WTC11 (cell line): ENCODE results near the gene CLIC3.

Source experiments
- TF ChIP-seq, protein P1 (sequence below): fragments of 250-450 bp; sonication (Bioruptor Pico); IDR thresholded peaks from 2 replicates; pipeline ENCODE4 v1.9.0; 2021; ENCODE audit warnings: mild to moderate bottlenecking, borderline replicate concordance
- TF ChIP-seq, protein P2 (sequence below): fragments of 200-600 bp; IDR thresholded peaks from 2 replicates; pipeline ENCODE4 v1.8.0; 2022; ENCODE audit warnings: antibody characterized with exemption

DNA sequence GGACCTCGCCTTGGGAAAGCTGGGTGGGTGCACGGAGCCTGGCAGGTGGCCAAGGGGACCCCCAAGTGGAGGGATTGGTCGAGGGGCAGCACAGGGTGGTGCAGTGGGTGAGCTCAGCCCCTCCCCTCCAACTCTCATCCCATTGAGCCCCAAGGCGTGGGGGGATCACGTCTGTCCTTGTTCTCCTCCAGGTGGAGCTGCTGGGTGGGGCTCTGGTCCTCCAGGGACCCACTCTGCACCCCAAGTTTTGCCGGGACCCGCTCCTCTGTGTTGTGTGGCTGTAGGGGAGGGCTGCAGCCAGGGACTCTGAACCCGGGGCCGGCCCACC is 39.1 kb upstream of the CLIC3 start:
- TF ChIP-seq, protein P1, sequence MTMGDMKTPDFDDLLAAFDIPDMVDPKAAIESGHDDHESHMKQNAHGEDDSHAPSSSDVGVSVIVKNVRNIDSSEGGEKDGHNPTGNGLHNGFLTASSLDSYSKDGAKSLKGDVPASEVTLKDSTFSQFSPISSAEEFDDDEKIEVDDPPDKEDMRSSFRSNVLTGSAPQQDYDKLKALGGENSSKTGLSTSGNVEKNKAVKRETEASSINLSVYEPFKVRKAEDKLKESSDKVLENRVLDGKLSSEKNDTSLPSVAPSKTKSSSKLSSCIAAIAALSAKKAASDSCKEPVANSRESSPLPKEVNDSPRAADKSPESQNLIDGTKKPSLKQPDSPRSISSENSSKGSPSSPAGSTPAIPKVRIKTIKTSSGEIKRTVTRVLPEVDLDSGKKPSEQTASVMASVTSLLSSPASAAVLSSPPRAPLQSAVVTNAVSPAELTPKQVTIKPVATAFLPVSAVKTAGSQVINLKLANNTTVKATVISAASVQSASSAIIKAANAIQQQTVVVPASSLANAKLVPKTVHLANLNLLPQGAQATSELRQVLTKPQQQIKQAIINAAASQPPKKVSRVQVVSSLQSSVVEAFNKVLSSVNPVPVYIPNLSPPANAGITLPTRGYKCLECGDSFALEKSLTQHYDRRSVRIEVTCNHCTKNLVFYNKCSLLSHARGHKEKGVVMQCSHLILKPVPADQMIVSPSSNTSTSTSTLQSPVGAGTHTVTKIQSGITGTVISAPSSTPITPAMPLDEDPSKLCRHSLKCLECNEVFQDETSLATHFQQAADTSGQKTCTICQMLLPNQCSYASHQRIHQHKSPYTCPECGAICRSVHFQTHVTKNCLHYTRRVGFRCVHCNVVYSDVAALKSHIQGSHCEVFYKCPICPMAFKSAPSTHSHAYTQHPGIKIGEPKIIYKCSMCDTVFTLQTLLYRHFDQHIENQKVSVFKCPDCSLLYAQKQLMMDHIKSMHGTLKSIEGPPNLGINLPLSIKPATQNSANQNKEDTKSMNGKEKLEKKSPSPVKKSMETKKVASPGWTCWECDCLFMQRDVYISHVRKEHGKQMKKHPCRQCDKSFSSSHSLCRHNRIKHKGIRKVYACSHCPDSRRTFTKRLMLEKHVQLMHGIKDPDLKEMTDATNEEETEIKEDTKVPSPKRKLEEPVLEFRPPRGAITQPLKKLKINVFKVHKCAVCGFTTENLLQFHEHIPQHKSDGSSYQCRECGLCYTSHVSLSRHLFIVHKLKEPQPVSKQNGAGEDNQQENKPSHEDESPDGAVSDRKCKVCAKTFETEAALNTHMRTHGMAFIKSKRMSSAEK (CRISPR knock-in tag), result no peak
- TF ChIP-seq, protein P2, sequence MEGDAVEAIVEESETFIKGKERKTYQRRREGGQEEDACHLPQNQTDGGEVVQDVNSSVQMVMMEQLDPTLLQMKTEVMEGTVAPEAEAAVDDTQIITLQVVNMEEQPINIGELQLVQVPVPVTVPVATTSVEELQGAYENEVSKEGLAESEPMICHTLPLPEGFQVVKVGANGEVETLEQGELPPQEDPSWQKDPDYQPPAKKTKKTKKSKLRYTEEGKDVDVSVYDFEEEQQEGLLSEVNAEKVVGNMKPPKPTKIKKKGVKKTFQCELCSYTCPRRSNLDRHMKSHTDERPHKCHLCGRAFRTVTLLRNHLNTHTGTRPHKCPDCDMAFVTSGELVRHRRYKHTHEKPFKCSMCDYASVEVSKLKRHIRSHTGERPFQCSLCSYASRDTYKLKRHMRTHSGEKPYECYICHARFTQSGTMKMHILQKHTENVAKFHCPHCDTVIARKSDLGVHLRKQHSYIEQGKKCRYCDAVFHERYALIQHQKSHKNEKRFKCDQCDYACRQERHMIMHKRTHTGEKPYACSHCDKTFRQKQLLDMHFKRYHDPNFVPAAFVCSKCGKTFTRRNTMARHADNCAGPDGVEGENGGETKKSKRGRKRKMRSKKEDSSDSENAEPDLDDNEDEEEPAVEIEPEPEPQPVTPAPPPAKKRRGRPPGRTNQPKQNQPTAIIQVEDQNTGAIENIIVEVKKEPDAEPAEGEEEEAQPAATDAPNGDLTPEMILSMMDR, result no peak
